H1 (cell line): ENCODE measurements around the gene OPCML. TPM values are rescaled to one million over a fixed set of nuclear protein-coding genes. Genes with fewer than 3 reads are reported as not detected.

Source experiments
- CTCF ChIA-PET: fragments of 300-600 bp; sonication (Branson Sonifier 250); formaldehyde crosslinking; loops from one replicate; lab custom pipeline; 2021; ENCODE audit not compliant: partially characterized antibody; lab: Charles Lee
- POLR2A ChIA-PET: fragments of 300-600 bp; sonication (Branson Sonifier 250); formaldehyde crosslinking; loops from one replicate; lab custom pipeline; 2021; ENCODE audit warnings: inconsistent platforms; ENCODE audit not compliant: partially characterized antibody; lab: Charles Lee
- DNase-seq, 2 experiments: peaks; one replicate each; pipeline versions ENCODE4 v3.0.0 to v3.0.0-alpha.2; 2010 to 2022; ENCODE audit warnings: low spot score in 2 of 2, low read depth in 1 of 2, mixed read lengths in 1 of 2
- FAIRE-seq: peaks from 2 replicates; lab custom pipeline; 2011; peaks lifted over from hg19 to GRCh38; lab: Jason Lieb, UNC
- H2AFZ ChIP-seq: 2 replicates; pipeline ENCODE4 v1.8.1; 2012; ENCODE audit warnings: low read length, inconsistent platforms
- H2AK5ac ChIP-seq: 2 replicates; pipeline ENCODE4 v1.6.1; 2013; ENCODE audit warnings: low read depth, low read length
- H2BK120ac ChIP-seq: replicated peaks from 2 replicates; pipeline ENCODE3; 2013; ENCODE audit warnings: low read depth, low read length, inconsistent platforms
- H2BK12ac ChIP-seq: 2 replicates; pipeline ENCODE4 v1.6.1; 2013; ENCODE audit warnings: low read depth, low read length
- H2BK15ac ChIP-seq: 2 replicates; pipeline ENCODE4 v1.6.1; 2013; ENCODE audit warnings: low read length
- H2BK20ac ChIP-seq: 2 replicates; pipeline ENCODE4 v1.6.1; 2013; ENCODE audit warnings: low read length
- H2BK5ac ChIP-seq: 2 replicates; pipeline ENCODE4 v1.6.1; 2013; ENCODE audit warnings: low read depth, low read length
- H3K14ac ChIP-seq: 2 replicates; pipeline ENCODE4 v1.6.1; 2013; ENCODE audit warnings: inconsistent platforms; ENCODE audit not compliant: insufficient read length
- H3K18ac ChIP-seq: 2 replicates; pipeline ENCODE4 v1.6.1; 2013; ENCODE audit warnings: low read length; ENCODE audit errors: extremely low read depth
- H3K23ac ChIP-seq: 2 replicates; pipeline ENCODE4 v1.6.1; 2013; ENCODE audit warnings: inconsistent platforms; ENCODE audit not compliant: insufficient read length
- H3K23me2 ChIP-seq: 2 replicates; pipeline ENCODE4 v1.6.1; 2013; ENCODE audit warnings: low read depth, low read length
- H3K27ac ChIP-seq: 2 replicates; pipeline ENCODE4 v1.6.1; 2011; ENCODE audit warnings: low read depth, low read length, inconsistent platforms
- H3K27me3 ChIP-seq, 4 experiments: replicated peaks in 1 of 4; 1 replicate in 1 of 4; 2 replicates in 3 of 4; pipeline versions ENCODE4 v1.6.1 to v1.8.1; 2011 to 2013; ENCODE audit warnings: low read length in 3 of 4, mild to moderate bottlenecking in 3 of 4, inconsistent platforms in 2 of 4, mixed read lengths in 2 of 4, moderate library complexity in 1 of 4; ENCODE audit not compliant: control insufficient read depth in 3 of 4, insufficient read depth in 3 of 4; ENCODE audit errors: extremely low read depth in 1 of 4
- H3K36me3 ChIP-seq, 4 experiments: 2 replicates each; pipeline versions ENCODE4 v1.6.1 to v1.8.1; 2011 to 2013; ENCODE audit warnings: mild to moderate bottlenecking in 4 of 4, low read length in 3 of 4, moderate library complexity in 2 of 4, control low read depth in 1 of 4, inconsistent platforms in 1 of 4; ENCODE audit not compliant: insufficient read depth in 4 of 4, control insufficient read depth in 2 of 4
- H3K4ac ChIP-seq: replicated peaks from 2 replicates; pipeline ENCODE3; 2013; ENCODE audit warnings: low read length, low read depth, mixed read lengths, inconsistent platforms; ENCODE audit not compliant: insufficient read length
- H3K4me1 ChIP-seq, 4 experiments: replicated peaks in 1 of 4; 1 replicate in 1 of 4; 2 replicates in 3 of 4; pipeline versions ENCODE4 v1.6.1 to v1.8.1; 2011 to 2013; ENCODE audit warnings: low read length in 3 of 4, inconsistent platforms in 2 of 4, mixed read lengths in 1 of 4; ENCODE audit not compliant: insufficient read depth in 4 of 4, control insufficient read depth in 3 of 4
- H3K4me2 ChIP-seq, 2 experiments: 2 replicates each; pipeline versions ENCODE4 v1.6.1 to v1.8.1; 2011 to 2013; ENCODE audit warnings: low read depth in 2 of 2, low read length in 2 of 2, control low read depth in 1 of 2, inconsistent platforms in 1 of 2, mild to moderate bottlenecking in 1 of 2; ENCODE audit not compliant: insufficient read depth in 1 of 2
- H3K4me3 ChIP-seq, 4 experiments: fragments of 200-600, 300-600 bp in 1 of 4; sonication (generic), shearing (Covaris generic), sonication (Bioruptor Twin) in 1 of 4; 2 replicates each; pipeline versions ENCODE4 v1.5.1 to v1.8.1; 2011 to 2016; ENCODE audit warnings: low read length in 4 of 4, low read depth in 3 of 4, control low read depth in 2 of 4, inconsistent platforms in 2 of 4, mild to moderate bottlenecking in 2 of 4, mixed read lengths in 1 of 4, moderate library complexity in 1 of 4; ENCODE audit not compliant: insufficient read depth in 2 of 4; ENCODE audit errors: extremely low read depth in 1 of 4
- H3K56ac ChIP-seq: replicated peaks from 2 replicates; pipeline ENCODE3; 2013; ENCODE audit warnings: low read depth, mild to moderate bottlenecking, mixed read lengths, low read length, inconsistent platforms; ENCODE audit not compliant: insufficient read length
- H3K79me1 ChIP-seq: 2 replicates; pipeline ENCODE4 v1.6.1; 2013; ENCODE audit warnings: low read depth, low read length, control low read depth
- H3K79me2 ChIP-seq, 2 experiments: 2 replicates each; pipeline versions ENCODE4 v1.6.1 to v1.8.1; 2012 to 2013; ENCODE audit warnings: low read length in 2 of 2, mild to moderate bottlenecking in 2 of 2, inconsistent platforms in 1 of 2; ENCODE audit not compliant: insufficient read depth in 2 of 2, control insufficient read depth in 1 of 2
- H3K9ac ChIP-seq, 4 experiments: replicated peaks in 1 of 4; 1 replicate in 1 of 4; 2 replicates in 3 of 4; pipeline versions ENCODE4 v1.6.1 to v1.8.1; 2011 to 2013; ENCODE audit warnings: low read depth in 3 of 4, low read length in 3 of 4, control low read depth in 2 of 4, mild to moderate bottlenecking in 2 of 4, moderate library complexity in 2 of 4, inconsistent platforms in 1 of 4; ENCODE audit errors: extremely low read depth in 1 of 4
- H3K9me3 ChIP-seq, 2 experiments: 2 replicates each; pipeline versions ENCODE4 v1.6.1 to v1.8.1; 2012 to 2013; ENCODE audit warnings: mild to moderate bottlenecking in 2 of 2, moderate library complexity in 2 of 2, control low read depth in 1 of 2, inconsistent platforms in 1 of 2, low read depth in 1 of 2, low read length in 1 of 2, mixed read lengths in 1 of 2; ENCODE audit not compliant: insufficient read depth in 2 of 2
- H4K20me1 ChIP-seq, 2 experiments: replicated peaks in 1 of 2; 2 replicates each; pipeline versions ENCODE3 to v1.8.1; 2011 to 2013; ENCODE audit warnings: inconsistent platforms in 2 of 2, low read length in 2 of 2, mild to moderate bottlenecking in 1 of 2; ENCODE audit not compliant: insufficient read depth in 2 of 2, control insufficient read depth in 1 of 2
- H4K5ac ChIP-seq: 2 replicates; pipeline ENCODE4 v1.6.1; 2013; ENCODE audit warnings: low read length, low read depth, mixed read lengths, inconsistent platforms; ENCODE audit not compliant: insufficient read length
- H4K8ac ChIP-seq: 2 replicates; pipeline ENCODE4 v1.8.0; 2013; ENCODE audit warnings: mild to moderate bottlenecking, moderate library complexity, low read length, inconsistent platforms; ENCODE audit not compliant: insufficient read depth; ENCODE audit errors: extremely low read depth
- H4K91ac ChIP-seq: replicated peaks from 2 replicates; pipeline ENCODE3; 2013; ENCODE audit warnings: low read length, mixed read lengths, inconsistent platforms; ENCODE audit not compliant: insufficient read length
- CREB1 ChIP-seq: IDR thresholded peaks from 2 replicates; pipeline ENCODE4 v1.6.1; 2012; ENCODE audit warnings: inconsistent platforms
- MAX ChIP-seq: IDR thresholded peaks from 2 replicates; pipeline ENCODE4 v1.6.1; 2012; ENCODE audit warnings: inconsistent platforms
- RAD21 ChIP-seq, 2 experiments: IDR thresholded peaks in 1 of 2; conservative IDR thresholded peaks in 1 of 2; 2 replicates each; pipeline ENCODE4 v1.6.1; 2011; ENCODE audit warnings: low read depth in 2 of 2, low read length in 2 of 2, improper control_type of control experiment in 1 of 2, inconsistent platforms in 1 of 2, mild to moderate bottlenecking in 1 of 2, moderate library complexity in 1 of 2
- polyA plus RNA-seq, 7 experiments: library from polyadenylated mRNA; depleted of rRNA in 3 of 7; stranded (reverse) in 5 of 7; unstranded in 2 of 7; fragments of >200 nt in 5 of 7; fragments of 200-250 nt in 2 of 7; gene quantifications; 1 replicate in 5 of 7; 2 replicates in 1 of 7; 4 replicates in 1 of 7; pipeline versions ENCODE4 v1.2.1 to v1.2.3, GENCODE V29; 2011 to 2013; ENCODE audit warnings: missing spikeins in 2 of 7, mixed read lengths in 2 of 7
- total RNA-seq: library from RNA; stranded (reverse); fragmentation: NEBNext Ultra II Directional; extraction: Animal tissue kit (Norgen Biotek cat#: 25700); gene quantifications from 2 replicates; pipeline ENCODE4 v1.2.1, GENCODE V29; 2021

OPCML gene
- total and polyA plus RNA-seq, 2 of the 8 experiments (the other 6 are each of a cell fraction or from before 2014, with no cell fraction given) = 2.3 to 3.1 TPM

GRCh38 chr11:133418218-133418617 lies 114.1 kb downstream of the OPCML start:
- Histone ChIP-seq H3K23ac (no peak overlapping the region), H3K4me2 (no peak overlapping the region), H4K5ac (no peak overlapping the region), H3K36me3 (no peaks in the 10 kb centered on the region), H4K91ac (no peak overlapping the region), H2BK20ac (no peak overlapping the region), H4K20me1 (no peaks in the 10 kb centered on the region), H2BK12ac (no peak overlapping the region), H3K79me1 (no peaks in the 10 kb centered on the region), H2AFZ (no peak overlapping the region), H3K79me2 (no peaks in the 10 kb centered on the region), H3K23me2 (no peaks in the 10 kb centered on the region), H2AK5ac (no peak overlapping the region), H3K56ac (no peak overlapping the region), H3K18ac (no peak overlapping the region), H3K27ac (no peak overlapping the region), H3K9me3 (no peaks in the 10 kb centered on the region), H3K4me3 (no peak overlapping the region), H3K4ac (no peak overlapping the region), H3K9ac (no peak overlapping the region), H3K14ac (no peak overlapping the region), H2BK120ac (no peak overlapping the region), H2BK15ac (no peak overlapping the region), H4K8ac (no peak overlapping the region), H3K27me3 (no peaks in the 10 kb centered on the region), H3K4me1 (no peaks in the 10 kb centered on the region), H2BK5ac (no peak overlapping the region)
- DNase-seq (no peak), FAIRE-seq (no peak)
- POLR2A ChIA-PET = no interaction called here
- CTCF ChIA-PET = no interaction called here
- TF ChIP-seq MAX = no peak
- no peak for TF ChIP-seq RAD21 (IDR thresholded peaks at IDR 0.05 in 1 of 2, conservative IDR thresholded peaks at IDR 0.05 in 1 of 2; ENCODE audit: low read depth in 2 of 2, low read length in 2 of 2)
- TF ChIP-seq CREB1 = no peak
